Lower lobe of right lung (tissue), 2 donors: Measurements from ENCODE around the gene C20orf204. TPM values are rescaled to one million over a fixed set of nuclear protein-coding genes. Genes with fewer than 3 reads are reported as not detected.
A peak's percentile ranks its signal among the peaks of the same experiment; 100 is the strongest.

Experiments
- ATAC-seq, 2 donors: fragments of 200-7000 bp; cut with Tn5 transposase; one replicate each; pipeline ENCODE4 v1.9.1; 2020 to 2022; ENCODE audit warnings: mild to moderate bottlenecking in 2 of 2, moderate library complexity in 2 of 2
- DNase-seq: peaks from one replicate; pipeline ENCODE4 v3.0.0-alpha.2; 2020
- H3K27ac ChIP-seq: fragments of 200-600 bp; one replicate; pipeline ENCODE4 v1.8.0; 2022
- H3K27me3 ChIP-seq: fragments of 200-600 bp; one replicate; pipeline ENCODE4 v1.8.0; 2022; ENCODE audit warnings: low read depth
- H3K36me3 ChIP-seq: fragments of 200-600 bp; one replicate; pipeline ENCODE4 v1.8.0; 2022; ENCODE audit warnings: mild to moderate bottlenecking
- H3K4me1 ChIP-seq: fragments of 200-600 bp; one replicate; pipeline ENCODE4 v1.8.0; 2022
- H3K4me3 ChIP-seq: fragments of 200-600 bp; one replicate; pipeline ENCODE4 v1.8.0; 2022; ENCODE audit warnings: mild to moderate bottlenecking
- H3K9me3 ChIP-seq: fragments of 200-600 bp; one replicate; pipeline ENCODE4 v1.8.0; 2022
- CTCF ChIP-seq: fragments of 200-600 bp; IDR thresholded peaks from one replicate; pipeline ENCODE4 v1.8.0; 2022; ENCODE audit warnings: antibody characterized with exemption, mild to moderate bottlenecking
- intact Hi-C: fragments of 100-400 bp; cut with DNase I; formaldehyde crosslinking; loops from one replicate; pipeline ENCODE4 v1.11.0; 2022
- total RNA-seq: library from RNA; stranded (reverse); fragmentation: NEBNext Ultra II Directional; extraction: Animal tissue kit (Norgen Biotek cat#: 25700); gene quantifications from one replicate; pipeline ENCODE4 v1.2.1, GENCODE V29; 2021
- donor health status: DM: no; HTN: yes; CAD: no; lungs with severe emphysema.

The C20orf204 gene
- total RNA-seq, 1 donor from 2014 or later: 1.2 TPM

GRCh38 chr20:64076061-64076997 is 40.3 kb downstream of the C20orf204 start:
- Histone ChIP-seq H3K4me1 (peaks cover 30% of the 10 kb centered on the region), H3K27ac (peak overlapping the region; percentile 82), H3K36me3 (peaks cover 45% of the 10 kb centered on the region), H3K27me3 (no peaks in the 10 kb centered on the region), H3K9me3 (no peaks in the 10 kb centered on the region), H3K4me3 (peak overlapping the region; percentile 82)
- no peak for DNase-seq
- no peak for TF ChIP-seq CTCF
- intact Hi-C loops: no loop called here
- no peak for ATAC-seq

- ATAC-seq (peak; percentile 10 to 14), DNase-seq (peak; percentile 75)
- Histone ChIP-seq H3K27me3 (no peaks in the 10 kb centered on the region), H3K27ac (peak overlapping the region; percentile 82), H3K4me1 (peaks cover 33% of the 10 kb centered on the region), H3K4me3 (peak overlapping the region; percentile 82), H3K36me3 (peaks cover 41% of the 10 kb centered on the region), H3K9me3 (no peaks in the 10 kb centered on the region)
- no peak for TF ChIP-seq CTCF
- intact Hi-C loops: no loop called here
Observed at GRCh38 chr20:64077094-64077493, 41.1 kb downstream of the C20orf204 start.

- H3K36me3 ChIP-seq: peaks cover 36% of the 10 kb centered on the region
- peak overlapping the region; percentile 82 for H3K27ac ChIP-seq
- H3K4me3 ChIP-seq: peak overlapping the region; percentile 82
- no peaks in the 10 kb centered on the region for H3K9me3 ChIP-seq
- intact Hi-C loops: no loop called here
- peaks cover 37% of the 10 kb centered on the region for H3K4me1 ChIP-seq
- DNase-seq: no peak
- H3K27me3 ChIP-seq: no peaks in the 10 kb centered on the region
- no peak for ATAC-seq
- no peak for TF ChIP-seq CTCF
Observed at GRCh38 chr20:64077541-64077875, 41.5 kb downstream of the C20orf204 start.

- peak overlapping the region; percentile 82 for H3K27ac ChIP-seq
- no peaks in the 10 kb centered on the region for H3K27me3 ChIP-seq
- no peaks in the 10 kb centered on the region for H3K9me3 ChIP-seq
- intact Hi-C loops: no loop called here
- DNase-seq: peak; percentile 74
- peak overlapping the region; percentile 82 for H3K4me3 ChIP-seq
- peaks cover 31% of the 10 kb centered on the region for H3K36me3 ChIP-seq
- H3K4me1 ChIP-seq: peaks cover 40% of the 10 kb centered on the region
- peak in 1 of 2 donors; percentile 7 for ATAC-seq
- TF ChIP-seq CTCF: no peak
Observed at GRCh38 chr20:64077876-64078551, 42.0 kb downstream of the C20orf204 start.

- Histone ChIP-seq H3K4me3 (peak overlapping the region; percentile 82), H3K36me3 (peaks cover 22% of the 10 kb centered on the region), H3K4me1 (peaks cover 47% of the 10 kb centered on the region), H3K27me3 (peaks cover 3% of the 10 kb centered on the region), H3K9me3 (no peaks in the 10 kb centered on the region), H3K27ac (peak overlapping the region; percentile 82)
- ATAC-seq: no peak
- intact Hi-C loops: no loop called here
- no peak for DNase-seq
- no peak for TF ChIP-seq CTCF
Observed at GRCh38 chr20:64078934-64079272, 42.9 kb downstream of the C20orf204 start.
